Smooth muscle cell (in vitro differentiated cells): ENCODE results near the gene PRKCZ. TPM values are rescaled to one million over a fixed set of nuclear protein-coding genes. Genes with fewer than 3 reads are reported as not detected.

Experiments
- DNase-seq: peaks from one replicate; lab custom pipeline; 2025; ENCODE audit not compliant: unreplicated experiment; lab: John Stamatoyannopoulos, UW
- H2AFZ ChIP-seq: fragments of 200-600 bp; sonication (generic); 2 replicates; pipeline ENCODE4 v1.6.0; 2016; ENCODE audit warnings: antibody characterized with exemption, low read depth, mild to moderate bottlenecking
- H3F3A ChIP-seq: fragments of 200-600 bp; sonication (generic); 2 replicates; pipeline ENCODE4 v1.6.0; 2017; ENCODE audit warnings: antibody characterized with exemption, low read depth
- H3K27ac ChIP-seq: fragments of 200-600 bp; sonication (generic); 2 replicates; pipeline ENCODE4 v1.5.1; 2016; ENCODE audit warnings: low read depth, mild to moderate bottlenecking
- H3K27me3 ChIP-seq: fragments of 200-600 bp; sonication (generic); 2 replicates; pipeline ENCODE4 v1.6.1; 2016; ENCODE audit warnings: low read depth, mild to moderate bottlenecking
- H3K36me3 ChIP-seq: fragments of 200-600 bp; sonication (generic); 2 replicates; pipeline ENCODE4 v1.5.1; 2016; ENCODE audit warnings: low read depth
- H3K4me1 ChIP-seq: fragments of 200-600 bp; sonication (generic); 2 replicates; pipeline ENCODE4 v1.5.1; 2016; ENCODE audit warnings: low read depth
- H3K4me2 ChIP-seq: fragments of 200-600 bp; sonication (generic); 2 replicates; pipeline ENCODE4 v1.6.0; 2016; ENCODE audit warnings: mild to moderate bottlenecking
- H3K4me3 ChIP-seq: fragments of 200-600 bp; sonication (generic); 2 replicates; pipeline ENCODE4 v1.5.1; 2016; ENCODE audit warnings: mild to moderate bottlenecking
- H3K79me2 ChIP-seq: fragments of 200-600 bp; sonication (generic); 2 replicates; pipeline ENCODE4 v1.6.0; 2016; ENCODE audit warnings: low read depth, mild to moderate bottlenecking
- H3K9ac ChIP-seq: fragments of 200-600 bp; sonication (generic); 2 replicates; pipeline ENCODE4 v1.6.0; 2016; ENCODE audit warnings: low read depth
- H3K9me3 ChIP-seq: fragments of 200-600 bp; sonication (generic); replicated peaks from 2 replicates; pipeline ENCODE4 v1.5.1; 2016; ENCODE audit warnings: low read depth
- H4K20me1 ChIP-seq: fragments of 200-600 bp; sonication (generic); 2 replicates; pipeline ENCODE4 v1.6.0; 2016; ENCODE audit warnings: low read depth
- WGBS: methylation state at CpG from one replicate; pipeline ENCODE4 v1.1.7; 2016; ENCODE audit warnings: low lambda C conversion rate; 5-methylcytosine and 5-hydroxymethylcytosine counted together
- polyA plus RNA-seq: library from polyadenylated mRNA; unstranded; fragments of >200 nt; fragmentation: Nextera tagmentation; extraction: Ambion mirVana; gene quantifications from 2 replicates; pipeline ENCODE4 v1.2.1, GENCODE V29; 2016
- total RNA-seq: library from RNA; depleted of rRNA; stranded (reverse); fragments of >200 nt; gene quantifications from 2 replicates; pipeline ENCODE4 v1.2.3, GENCODE V29; 2014
- TF ChIP-seq, protein P1 (sequence below): fragments of 200-600 bp; sonication (generic); IDR thresholded peaks from 2 replicates; pipeline ENCODE4 v1.5.1; 2017; ENCODE audit warnings: borderline replicate concordance, mild to moderate bottlenecking, antibody characterized with exemption; ENCODE audit not compliant: insufficient read depth, poor library complexity, severe bottlenecking

PRKCZ gene
- total and polyA plus RNA-seq, 2 experiments from 2014 or later, result 5.8 to 10.3 TPM

DNA sequence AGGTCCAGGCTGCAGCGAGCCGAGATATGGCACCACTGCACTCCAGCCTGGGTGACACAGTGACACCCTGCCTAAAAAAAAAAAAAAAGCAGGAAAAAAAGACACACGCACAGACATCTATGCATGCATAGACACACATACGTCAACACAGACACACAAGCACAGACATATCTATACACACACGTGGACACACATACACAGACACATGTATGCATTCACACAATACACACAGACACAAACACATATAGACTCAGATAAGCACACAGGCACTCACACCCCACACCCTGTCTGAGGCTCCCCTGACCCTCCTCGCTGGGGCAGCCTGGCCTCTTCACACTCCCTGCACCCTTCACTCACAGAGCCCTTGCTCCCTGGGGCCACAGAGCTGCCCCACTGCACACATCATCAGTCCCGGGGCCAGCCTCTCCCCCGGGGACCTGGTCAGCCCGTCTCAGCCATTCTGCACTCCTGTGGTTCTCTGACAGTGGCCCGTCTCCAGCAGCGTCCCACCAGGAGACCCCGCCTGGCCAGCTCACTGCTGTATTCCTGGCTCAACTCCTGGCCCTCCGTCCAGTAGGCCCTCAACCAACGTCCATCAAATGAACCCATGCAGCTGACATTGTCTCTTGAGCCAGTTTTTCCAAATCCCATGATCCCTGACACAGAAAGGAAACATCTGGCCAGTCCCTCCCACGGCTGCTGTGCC, 4.6 kb upstream of the PRKCZ start:
- H3K36me3 ChIP-seq, result no peaks in the 10 kb centered on the region
- no peaks in the 10 kb centered on the region for H4K20me1 ChIP-seq
- peaks cover 28% of the 10 kb centered on the region for H3K27me3 ChIP-seq
- H3K9me3 ChIP-seq, result no peaks in the 10 kb centered on the region
- H3K9ac ChIP-seq, result no peak overlapping the region
- no peak overlapping the region for H3K4me3 ChIP-seq
- no peaks in the 10 kb centered on the region for H3K79me2 ChIP-seq
- H3K27ac ChIP-seq, result no peak overlapping the region
- no peak overlapping the region for H2AFZ ChIP-seq
- 74% methylated on average over 15 of the region's 15 CpGs for WGBS
- TF ChIP-seq, protein P1, sequence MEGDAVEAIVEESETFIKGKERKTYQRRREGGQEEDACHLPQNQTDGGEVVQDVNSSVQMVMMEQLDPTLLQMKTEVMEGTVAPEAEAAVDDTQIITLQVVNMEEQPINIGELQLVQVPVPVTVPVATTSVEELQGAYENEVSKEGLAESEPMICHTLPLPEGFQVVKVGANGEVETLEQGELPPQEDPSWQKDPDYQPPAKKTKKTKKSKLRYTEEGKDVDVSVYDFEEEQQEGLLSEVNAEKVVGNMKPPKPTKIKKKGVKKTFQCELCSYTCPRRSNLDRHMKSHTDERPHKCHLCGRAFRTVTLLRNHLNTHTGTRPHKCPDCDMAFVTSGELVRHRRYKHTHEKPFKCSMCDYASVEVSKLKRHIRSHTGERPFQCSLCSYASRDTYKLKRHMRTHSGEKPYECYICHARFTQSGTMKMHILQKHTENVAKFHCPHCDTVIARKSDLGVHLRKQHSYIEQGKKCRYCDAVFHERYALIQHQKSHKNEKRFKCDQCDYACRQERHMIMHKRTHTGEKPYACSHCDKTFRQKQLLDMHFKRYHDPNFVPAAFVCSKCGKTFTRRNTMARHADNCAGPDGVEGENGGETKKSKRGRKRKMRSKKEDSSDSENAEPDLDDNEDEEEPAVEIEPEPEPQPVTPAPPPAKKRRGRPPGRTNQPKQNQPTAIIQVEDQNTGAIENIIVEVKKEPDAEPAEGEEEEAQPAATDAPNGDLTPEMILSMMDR, result no peak
- H3F3A ChIP-seq, result no peaks in the 10 kb centered on the region
- DNase-seq, result no peak
- no peak overlapping the region for H3K4me2 ChIP-seq
- H3K4me1 ChIP-seq, result no peaks in the 10 kb centered on the region

GRCh38 chr1:2046174-2046917, 3.9 kb upstream of the PRKCZ start:
- TF ChIP-seq, protein P1, result peak; percentile 58
- Histone ChIP-seq H4K20me1 (peaks cover 2% of the 10 kb centered on the region), H3K4me2 (no peak overlapping the region), H3K9me3 (no peaks in the 10 kb centered on the region), H3K4me3 (no peak overlapping the region), H3F3A (no peaks in the 10 kb centered on the region), H3K27ac (no peak overlapping the region), H3K27me3 (peaks cover 33% of the 10 kb centered on the region), H3K4me1 (no peaks in the 10 kb centered on the region), H3K9ac (no peak overlapping the region), H2AFZ (no peak overlapping the region), H3K36me3 (no peaks in the 10 kb centered on the region), H3K79me2 (no peaks in the 10 kb centered on the region)
- 38% methylated on average over 20 of the region's 20 CpGs for WGBS
- no peak for DNase-seq

DNA sequence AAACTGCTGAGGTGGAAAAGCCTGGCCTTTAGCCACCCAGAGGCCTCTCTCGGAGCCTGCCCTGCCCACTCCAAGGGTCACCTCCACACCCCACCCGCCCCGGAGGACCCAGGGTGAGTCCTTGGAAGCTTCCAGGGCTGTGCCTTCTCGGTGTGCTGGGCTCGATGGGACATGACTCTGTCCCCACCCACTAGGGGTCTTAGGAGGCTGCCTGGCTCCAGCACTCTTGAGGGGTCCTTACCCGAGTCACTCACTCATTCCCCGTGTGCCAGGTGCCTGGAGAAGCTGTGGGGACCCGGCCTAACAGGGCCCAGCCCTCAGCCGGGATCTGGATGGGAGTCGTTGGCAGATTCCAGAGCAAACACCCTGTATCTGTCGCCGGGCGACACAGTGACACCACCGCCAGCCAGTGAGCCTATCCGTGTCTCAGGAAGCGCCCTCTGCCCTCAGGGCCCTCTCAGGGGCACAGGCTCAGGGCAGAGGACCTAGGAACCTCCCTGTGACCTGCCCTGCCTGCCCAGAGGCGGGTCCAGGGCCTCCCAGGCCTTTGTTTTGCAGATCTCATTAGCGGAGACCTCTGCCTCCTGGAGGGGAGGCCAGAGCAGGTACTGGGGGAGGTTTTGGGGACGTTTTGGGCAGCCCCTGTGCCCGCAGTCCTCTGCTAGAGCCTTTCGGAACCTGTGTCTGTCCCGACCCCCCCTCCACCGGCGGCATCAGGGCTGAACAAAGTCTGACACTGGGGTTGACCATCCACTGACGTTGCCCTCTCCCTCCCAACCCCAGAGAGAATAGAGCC, 3.1 kb upstream of the PRKCZ start:
- Histone ChIP-seq H3K79me2 (no peaks in the 10 kb centered on the region), H3K4me1 (no peaks in the 10 kb centered on the region), H3K9me3 (no peaks in the 10 kb centered on the region), H3K36me3 (no peaks in the 10 kb centered on the region), H3K9ac (no peak overlapping the region), H4K20me1 (peaks cover 10% of the 10 kb centered on the region), H3K27me3 (peaks cover 41% of the 10 kb centered on the region), H2AFZ (no peak overlapping the region), H3K4me3 (no peak overlapping the region), H3K4me2 (no peak overlapping the region), H3F3A (no peaks in the 10 kb centered on the region), H3K27ac (no peak overlapping the region)
- DNase-seq, result no peak
- TF ChIP-seq, protein P1, result no peak
- 51% methylated on average over 25 of the region's 25 CpGs for WGBS
